CD4-positive, alpha-beta memory T cell (primary cell): Measurements from ENCODE around the gene GJA10. TPM values are rescaled to one million over a fixed set of nuclear protein-coding genes. Genes with fewer than 3 reads are reported as not detected.

Experiments used
- CTCF ChIA-PET: fragments of 350-600 bp; sonication (Branson Sonifier 250); formaldehyde crosslinking; loops from one replicate; lab custom pipeline; 2021; ENCODE audit warnings: inconsistent platforms; ENCODE audit not compliant: partially characterized antibody; lab: Charles Lee
- POLR2A ChIA-PET: fragments of 350-600 bp; sonication (Branson Sonifier 250); formaldehyde crosslinking; loops from one replicate; lab custom pipeline; 2021; ENCODE audit not compliant: partially characterized antibody; lab: Charles Lee
- DNase-seq, 5 donors: peaks; one replicate each; pipeline versions ENCODE4 v3.0.0 to v3.0.0-alpha.2; 2020 to 2022; ENCODE audit warnings: mixed read lengths in 1 of 5
- H3K27ac ChIP-seq: one replicate; pipeline ENCODE4 v1.7.0; 2013; ENCODE audit warnings: low read depth, low read length
- H3K27me3 ChIP-seq: 2 replicates; pipeline ENCODE4 v1.7.0; 2013; ENCODE audit warnings: mild to moderate bottlenecking, low read length, moderate library complexity; ENCODE audit not compliant: insufficient read depth
- H3K36me3 ChIP-seq: 2 replicates; pipeline ENCODE4 v1.7.0; 2013; ENCODE audit warnings: mild to moderate bottlenecking, low read length, moderate library complexity; ENCODE audit not compliant: insufficient read depth
- H3K4me1 ChIP-seq: 2 replicates; pipeline ENCODE4 v1.7.0; 2013; ENCODE audit warnings: mild to moderate bottlenecking, low read length, moderate library complexity; ENCODE audit not compliant: insufficient read depth
- H3K4me3 ChIP-seq, 2 donors: one replicate each; pipeline ENCODE4 v1.7.0; 2013; ENCODE audit warnings: low read length in 2 of 2, mild to moderate bottlenecking in 1 of 2
- H3K9me3 ChIP-seq, 2 donors: one replicate each; pipeline ENCODE4 v1.7.0; 2013; ENCODE audit warnings: low read length in 2 of 2, control low read depth in 1 of 2; ENCODE audit not compliant: control insufficient read depth in 1 of 2
- H3K27ac Mint-ChIP-seq, 7 donors: one replicate each; pipeline ENCODE4 v1.8.0; 2020 to 2021; ENCODE audit warnings: mixed read lengths in 7 of 7, mild to moderate bottlenecking in 6 of 7, inconsistent platforms in 3 of 7, moderate library complexity in 3 of 7
- H3K27me3 Mint-ChIP-seq, 2 donors: one replicate each; pipeline ENCODE4 v1.8.0; 2020 to 2021; ENCODE audit warnings: mixed read lengths in 2 of 2
- H3K36me3 Mint-ChIP-seq, 2 donors: one replicate each; pipeline ENCODE4 v1.8.0; 2020 to 2021; ENCODE audit warnings: mixed read lengths in 2 of 2, inconsistent platforms in 1 of 2, mild to moderate bottlenecking in 1 of 2
- H3K4me1 Mint-ChIP-seq, 4 donors: one replicate each; pipeline ENCODE4 v1.8.0; 2020 to 2021; ENCODE audit warnings: mixed read lengths in 4 of 4, mild to moderate bottlenecking in 1 of 4
- H3K4me3 Mint-ChIP-seq, 8 donors: one replicate each; pipeline ENCODE4 v1.8.0; 2020 to 2021; ENCODE audit warnings: mixed read lengths in 8 of 8, mild to moderate bottlenecking in 7 of 8, moderate library complexity in 6 of 8, inconsistent platforms in 3 of 8
- H3K9me3 Mint-ChIP-seq, 8 donors: one replicate each; pipeline ENCODE4 v1.8.0; 2020 to 2021; ENCODE audit warnings: mixed read lengths in 8 of 8, mild to moderate bottlenecking in 5 of 8, inconsistent platforms in 3 of 8, moderate library complexity in 1 of 8
- intact Hi-C: fragments of 100-400 bp; cut with micrococcal nuclease; formaldehyde crosslinking; loops from one replicate; pipeline ENCODE4 v1.15.1; 2023
- polyA plus RNA-seq, 2 donors: library from polyadenylated mRNA; unstranded; fragments of 300-500 nt; fragmentation: Illumina TruSeq; gene quantifications; one replicate each; pipeline ENCODE4 v1.2.3, GENCODE V29; 2021
- total RNA-seq, 2 experiments: library from RNA; stranded (reverse); gene quantifications; one replicate each; pipeline ENCODE4 v1.2.3, GENCODE V29; 2021

GJA10 gene
- total and polyA plus RNA-seq, 4 experiments from 2014 or later = not detected

GRCh38 chr6:89944181-89944755, 50.0 kb downstream of the GJA10 start:
- H3K27me3 Mint-ChIP-seq = no peaks in the 10 kb centered on the region
- ChIA-PET CTCF (interaction anchor here (0.7 to 9.7 kb wide), 13 partner anchors 11 to 542 kb away, joined by 3 to 326 read pairs (median 4); partner anchors contain the start of gene BACH2), POLR2A (interaction anchor here (1.1 to 1.4 kb wide), 2 partner anchors 9 to 449 kb away, joined by 3 to 4 read pairs; no protein-coding TSS in a partner anchor)
- peaks cover 0 to 2% (median 0%) of the 10 kb centered on the region in 8 donors for H3K9me3 Mint-ChIP-seq
- H3K27me3 ChIP-seq = no peaks in the 10 kb centered on the region
- peaks cover 8 to 30% (median 20%) of the 10 kb centered on the region in 4 donors for H3K4me1 Mint-ChIP-seq
- no peaks in the 10 kb centered on the region for H3K36me3 ChIP-seq
- no peak overlapping the region for H3K27ac ChIP-seq
- intact Hi-C loops = loop anchor here (1.0 to 10.0 kb wide), 3 partner anchors 119 to 449 kb away; partner anchors contain the start of gene CASP8AP2
- H3K4me3 ChIP-seq = no peak overlapping the region
- H3K27ac Mint-ChIP-seq = peak overlapping the region; percentile 10 to 55 (median 25)
- no peaks in the 10 kb centered on the region for H3K9me3 ChIP-seq
- peaks cover 7% of the 10 kb centered on the region for H3K4me1 ChIP-seq
- peaks cover 17 to 20% of the 10 kb centered on the region in 2 donors for H3K36me3 Mint-ChIP-seq
- H3K4me3 Mint-ChIP-seq = no peak overlapping the region
- DNase-seq = no peak

GRCh38 chr6:89944826-89945407, 50.6 kb downstream of the GJA10 start:
- no peak overlapping the region for H3K4me3 Mint-ChIP-seq
- CTCF ChIA-PET = interaction anchor here (0.6 to 9.7 kb wide), 12 partner anchors 8 to 542 kb away, joined by 3 to 326 read pairs (median 3); no protein-coding TSS in a partner anchor
- peaks cover 0 to 2% (median 0%) of the 10 kb centered on the region in 8 donors for H3K9me3 Mint-ChIP-seq
- intact Hi-C loops = loop anchor here (1.0 to 10.0 kb wide), 3 partner anchors 120 to 448 kb away; partner anchors contain the start of gene CASP8AP2
- Histone ChIP-seq H3K4me1 (peaks cover 7% of the 10 kb centered on the region), H3K9me3 (no peaks in the 10 kb centered on the region), H3K36me3 (peaks cover 5% of the 10 kb centered on the region), H3K27ac (no peak overlapping the region), H3K27me3 (no peaks in the 10 kb centered on the region), H3K4me3 (no peak overlapping the region)
- POLR2A ChIA-PET = no interaction called here
- peak in 4 of 5 donors; percentile 31 to 39 (median 34) for DNase-seq
- peaks cover 8 to 34% (median 23%) of the 10 kb centered on the region in 4 donors for H3K4me1 Mint-ChIP-seq
- H3K27ac Mint-ChIP-seq = peak overlapping the region in 6 of 7 donors; percentile 10 to 55 (median 24)
- no peaks in the 10 kb centered on the region for H3K27me3 Mint-ChIP-seq
- peaks cover 23 to 25% of the 10 kb centered on the region in 2 donors for H3K36me3 Mint-ChIP-seq

Other genes with a start within 250 kb of the GJA10 start
- gene MDN1, start 74.7 kb upstream of the GJA10 start, total RNA-seq = 10 to 100 TPM; 62.0 to 72.2 TPM
- 10 to 100 TPM in 1 of 2 donors, 1 to 10 TPM in 1; 4.1 to 10.1 TPM for gene MDN1, start 74.7 kb upstream of the GJA10 start, polyA plus RNA-seq
- 10 to 100 TPM; 59.4 to 61.7 TPM for gene CASP8AP2, start 64.6 kb upstream of the GJA10 start, total RNA-seq
- gene CASP8AP2, start 64.6 kb upstream of the GJA10 start, polyA plus RNA-seq = 10 to 100 TPM; 33.9 to 60.7 TPM